ENCODE data around the gene STK26. TPM values are rescaled to one million over a fixed set of nuclear protein-coding genes. Genes with fewer than 3 reads are reported as not detected.

Gene STK26
- polyA plus RNA-seq, 1 donor from 2014 or later: 8.8 TPM

DNA sequence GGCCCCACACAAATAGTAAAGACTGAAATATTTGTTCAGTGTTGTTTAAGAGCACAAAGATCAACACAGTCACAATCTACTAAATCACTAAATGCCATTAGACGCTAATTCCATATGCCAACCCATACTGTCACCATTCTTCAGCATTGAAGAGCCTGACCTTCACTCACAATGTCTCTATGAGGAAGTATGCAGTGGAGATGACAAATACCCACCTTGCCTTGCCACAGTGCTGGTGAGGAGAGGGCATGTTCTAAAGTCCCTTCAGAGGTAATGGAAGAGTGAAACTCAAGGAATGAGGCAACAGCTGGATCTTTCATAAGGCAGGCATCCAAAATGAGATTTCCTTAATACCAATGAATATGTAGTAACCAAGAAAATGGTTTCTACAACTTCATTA is 54.3 kb downstream of the STK26 start:
- no peaks in the 10 kb centered on the region for H3K27me3 ChIP-seq (ENCODE audit: insufficient read depth, low read depth, low read length)
- no peaks in the 10 kb centered on the region for H4K20me1 ChIP-seq (ENCODE audit: insufficient read depth)
- no peaks in the 10 kb centered on the region for H3F3A ChIP-seq (ENCODE audit: insufficient read depth, low read length, poor library complexity, severe bottlenecking)
- no peak overlapping the region for H3K27ac ChIP-seq (ENCODE audit: low read length)
- no peak overlapping the region for H2AFZ ChIP-seq (ENCODE audit: low read depth, low read length)
- H3K9me3 ChIP-seq (ENCODE audit: low read length): no peaks in the 10 kb centered on the region
- no peak overlapping the region for H3K4me2 ChIP-seq (ENCODE audit: low read length)
- TF ChIP-seq EP300 (conservative IDR thresholded peaks at IDR 0.05; ENCODE audit: poor library complexity, severe bottlenecking) (no peak), EZH2 (IDR thresholded peaks at IDR 0.05; ENCODE audit: borderline replicate concordance, insufficient read depth, low read length, poor library complexity, severe bottlenecking) (no peak), SMC3 (conservative IDR thresholded peaks at IDR 0.05; ENCODE audit: poor library complexity) (no peak), RAD21 (conservative IDR thresholded peaks at IDR 0.05) (no peak), MXI1 (conservative IDR thresholded peaks at IDR 0.05; ENCODE audit: poor library complexity, severe bottlenecking) (no peak)
- TF ChIP-seq, protein P1, sequence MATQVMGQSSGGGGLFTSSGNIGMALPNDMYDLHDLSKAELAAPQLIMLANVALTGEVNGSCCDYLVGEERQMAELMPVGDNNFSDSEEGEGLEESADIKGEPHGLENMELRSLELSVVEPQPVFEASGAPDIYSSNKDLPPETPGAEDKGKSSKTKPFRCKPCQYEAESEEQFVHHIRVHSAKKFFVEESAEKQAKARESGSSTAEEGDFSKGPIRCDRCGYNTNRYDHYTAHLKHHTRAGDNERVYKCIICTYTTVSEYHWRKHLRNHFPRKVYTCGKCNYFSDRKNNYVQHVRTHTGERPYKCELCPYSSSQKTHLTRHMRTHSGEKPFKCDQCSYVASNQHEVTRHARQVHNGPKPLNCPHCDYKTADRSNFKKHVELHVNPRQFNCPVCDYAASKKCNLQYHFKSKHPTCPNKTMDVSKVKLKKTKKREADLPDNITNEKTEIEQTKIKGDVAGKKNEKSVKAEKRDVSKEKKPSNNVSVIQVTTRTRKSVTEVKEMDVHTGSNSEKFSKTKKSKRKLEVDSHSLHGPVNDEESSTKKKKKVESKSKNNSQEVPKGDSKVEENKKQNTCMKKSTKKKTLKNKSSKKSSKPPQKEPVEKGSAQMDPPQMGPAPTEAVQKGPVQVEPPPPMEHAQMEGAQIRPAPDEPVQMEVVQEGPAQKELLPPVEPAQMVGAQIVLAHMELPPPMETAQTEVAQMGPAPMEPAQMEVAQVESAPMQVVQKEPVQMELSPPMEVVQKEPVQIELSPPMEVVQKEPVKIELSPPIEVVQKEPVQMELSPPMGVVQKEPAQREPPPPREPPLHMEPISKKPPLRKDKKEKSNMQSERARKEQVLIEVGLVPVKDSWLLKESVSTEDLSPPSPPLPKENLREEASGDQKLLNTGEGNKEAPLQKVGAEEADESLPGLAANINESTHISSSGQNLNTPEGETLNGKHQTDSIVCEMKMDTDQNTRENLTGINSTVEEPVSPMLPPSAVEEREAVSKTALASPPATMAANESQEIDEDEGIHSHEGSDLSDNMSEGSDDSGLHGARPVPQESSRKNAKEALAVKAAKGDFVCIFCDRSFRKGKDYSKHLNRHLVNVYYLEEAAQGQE (IDR thresholded peaks at IDR 0.05; ENCODE audit: borderline replicate concordance): no peak
- TF ChIP-seq, protein P2, sequence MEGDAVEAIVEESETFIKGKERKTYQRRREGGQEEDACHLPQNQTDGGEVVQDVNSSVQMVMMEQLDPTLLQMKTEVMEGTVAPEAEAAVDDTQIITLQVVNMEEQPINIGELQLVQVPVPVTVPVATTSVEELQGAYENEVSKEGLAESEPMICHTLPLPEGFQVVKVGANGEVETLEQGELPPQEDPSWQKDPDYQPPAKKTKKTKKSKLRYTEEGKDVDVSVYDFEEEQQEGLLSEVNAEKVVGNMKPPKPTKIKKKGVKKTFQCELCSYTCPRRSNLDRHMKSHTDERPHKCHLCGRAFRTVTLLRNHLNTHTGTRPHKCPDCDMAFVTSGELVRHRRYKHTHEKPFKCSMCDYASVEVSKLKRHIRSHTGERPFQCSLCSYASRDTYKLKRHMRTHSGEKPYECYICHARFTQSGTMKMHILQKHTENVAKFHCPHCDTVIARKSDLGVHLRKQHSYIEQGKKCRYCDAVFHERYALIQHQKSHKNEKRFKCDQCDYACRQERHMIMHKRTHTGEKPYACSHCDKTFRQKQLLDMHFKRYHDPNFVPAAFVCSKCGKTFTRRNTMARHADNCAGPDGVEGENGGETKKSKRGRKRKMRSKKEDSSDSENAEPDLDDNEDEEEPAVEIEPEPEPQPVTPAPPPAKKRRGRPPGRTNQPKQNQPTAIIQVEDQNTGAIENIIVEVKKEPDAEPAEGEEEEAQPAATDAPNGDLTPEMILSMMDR (IDR thresholded peaks at IDR 0.05; ENCODE audit: poor library complexity, severe bottlenecking): no peak
- no peak overlapping the region for H3K9ac ChIP-seq (ENCODE audit: low read length)
- H3K79me2 ChIP-seq (replicated peaks; ENCODE audit: insufficient read depth, low read length): no peaks in the 10 kb centered on the region
- H3K9me2 ChIP-seq (ENCODE audit: insufficient read depth, low read length): no peaks in the 10 kb centered on the region
- H3K4me3 ChIP-seq (ENCODE audit: low read length): no peak overlapping the region
- no peaks in the 10 kb centered on the region for H3K36me3 ChIP-seq (ENCODE audit: insufficient read depth, low read length)

DNA sequence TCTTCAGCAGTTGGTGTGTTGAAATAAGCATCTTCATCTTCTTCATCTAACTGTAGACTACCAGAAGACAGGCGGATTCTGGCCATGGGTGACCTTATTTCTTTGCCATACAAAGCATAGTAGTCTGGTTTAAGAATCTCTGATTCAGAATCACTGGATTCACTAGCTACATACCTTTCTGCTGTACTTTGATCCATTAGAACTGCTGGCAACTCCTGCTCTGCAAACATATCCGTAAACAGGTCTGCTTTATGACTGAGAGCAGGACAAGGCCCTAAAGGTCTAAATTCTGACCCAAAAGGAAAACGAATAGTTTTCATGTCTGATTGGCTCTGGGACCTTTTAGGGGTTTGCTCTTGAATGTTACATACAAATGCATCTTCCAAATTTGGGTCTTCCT is 54.8 kb downstream of the STK26 start:
- Histone ChIP-seq H3F3A (ENCODE audit: insufficient read depth, low read length, poor library complexity, severe bottlenecking) (no peaks in the 10 kb centered on the region), H3K9ac (ENCODE audit: low read length) (no peak overlapping the region), H3K9me2 (ENCODE audit: insufficient read depth, low read length) (no peaks in the 10 kb centered on the region), H4K20me1 (ENCODE audit: insufficient read depth) (no peaks in the 10 kb centered on the region), H3K27ac (ENCODE audit: low read length) (no peak overlapping the region), H3K27me3 (ENCODE audit: insufficient read depth, low read depth, low read length) (no peaks in the 10 kb centered on the region), H3K79me2 (replicated peaks; ENCODE audit: insufficient read depth, low read length) (no peaks in the 10 kb centered on the region), H3K9me3 (ENCODE audit: low read length) (no peaks in the 10 kb centered on the region), H3K4me3 (ENCODE audit: low read length) (no peak overlapping the region), H3K4me2 (ENCODE audit: low read length) (no peak overlapping the region), H2AFZ (ENCODE audit: low read depth, low read length) (no peak overlapping the region), H3K36me3 (ENCODE audit: insufficient read depth, low read length) (no peaks in the 10 kb centered on the region)
- no peak for TF ChIP-seq SMC3 (conservative IDR thresholded peaks at IDR 0.05; ENCODE audit: poor library complexity)
- TF ChIP-seq, protein P2 (IDR thresholded peaks at IDR 0.05; ENCODE audit: poor library complexity, severe bottlenecking): no peak
- no peak for TF ChIP-seq TAF1 (IDR thresholded peaks at IDR 0.05; ENCODE audit: low read depth)
- no peak for TF ChIP-seq MXI1 (conservative IDR thresholded peaks at IDR 0.05; ENCODE audit: poor library complexity, severe bottlenecking)
- TF ChIP-seq, protein P1 (IDR thresholded peaks at IDR 0.05; ENCODE audit: borderline replicate concordance): no peak
- TF ChIP-seq RAD21 (conservative IDR thresholded peaks at IDR 0.05): no peak
- TF ChIP-seq EZH2 (IDR thresholded peaks at IDR 0.05; ENCODE audit: borderline replicate concordance, insufficient read depth, low read length, poor library complexity, severe bottlenecking): no peak
